Stimulated activated CD8-positive, alpha-beta memory T cell treated with anti-CD3 and anti-CD28 coated beads, Interleukin-15, amount 100 ng/mL, for 24 hours (primary cell): ENCODE results near the gene IGFL3.
"Not testable (repeated sequence)": the region's sequence is repeated elsewhere in the genome, so short reads cannot be mapped to it uniquely, and the experiment has no call there.

Experiments
- DNase-seq: peaks from one replicate; pipeline ENCODE4 v3.0.0-alpha.2; 2020; ENCODE audit warnings: low read depth

The IGFL3 gene

DNA sequence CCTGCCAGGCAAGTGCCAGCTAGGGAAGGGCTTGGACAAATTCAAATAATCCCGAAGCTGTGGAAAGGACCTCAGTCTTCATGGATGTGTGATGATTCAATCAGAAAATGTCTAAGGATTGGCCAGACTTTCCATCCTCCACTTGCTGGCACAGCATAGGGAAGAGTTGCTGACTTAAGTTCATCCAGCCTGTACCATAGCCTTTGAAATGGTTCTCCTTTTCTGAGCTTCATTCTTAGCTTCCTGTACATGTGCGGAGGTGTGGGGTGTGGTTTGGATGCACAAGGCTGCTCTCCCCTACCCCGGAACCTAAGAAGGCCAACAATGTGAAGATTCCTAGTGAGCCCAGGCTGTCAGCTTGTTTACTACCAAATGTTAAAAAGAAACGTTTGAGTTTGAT, 959 bp upstream of the IGFL3 start:
- DNase-seq = no peak

DNA sequence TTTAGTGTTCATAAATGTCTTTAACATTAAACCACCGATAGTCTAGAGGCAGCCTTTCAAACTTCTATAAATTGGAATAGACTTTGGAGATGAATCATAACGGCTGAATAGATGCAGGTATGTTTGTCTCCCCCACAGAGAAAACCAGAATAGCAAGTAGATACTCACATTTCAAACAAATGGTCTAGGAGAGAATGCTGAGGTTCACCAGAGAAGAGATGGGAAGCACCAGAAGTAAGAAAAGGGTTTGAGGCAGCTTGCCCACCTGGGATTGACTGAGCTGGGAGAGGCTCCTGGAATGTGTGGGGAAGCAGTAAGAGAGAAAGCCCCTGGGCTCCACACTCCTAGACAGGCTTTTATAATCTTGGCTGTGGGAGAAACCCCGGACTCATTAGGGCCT, 6.4 kb downstream of the IGFL3 start:
- no peak for DNase-seq

DNA sequence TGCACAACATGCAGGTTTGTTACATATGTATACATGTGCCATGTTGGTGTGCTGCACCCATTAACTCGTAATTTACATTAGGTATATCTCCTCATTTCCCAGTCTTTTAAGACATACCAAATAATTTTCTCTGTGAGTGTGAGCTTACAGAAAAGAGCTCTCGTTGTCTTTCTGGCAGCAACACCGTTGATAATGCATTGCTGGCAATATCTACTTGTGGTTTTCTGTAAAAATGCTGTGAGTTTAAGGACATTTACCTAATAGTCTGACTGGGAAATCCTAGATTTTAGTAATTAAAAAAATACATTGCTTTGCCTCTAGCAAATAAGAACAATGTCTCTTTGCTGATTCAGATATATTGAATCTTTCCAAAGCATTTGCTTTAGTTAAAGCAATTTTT, 8.4 kb downstream of the IGFL3 start:
- no peak for DNase-seq

DNA sequence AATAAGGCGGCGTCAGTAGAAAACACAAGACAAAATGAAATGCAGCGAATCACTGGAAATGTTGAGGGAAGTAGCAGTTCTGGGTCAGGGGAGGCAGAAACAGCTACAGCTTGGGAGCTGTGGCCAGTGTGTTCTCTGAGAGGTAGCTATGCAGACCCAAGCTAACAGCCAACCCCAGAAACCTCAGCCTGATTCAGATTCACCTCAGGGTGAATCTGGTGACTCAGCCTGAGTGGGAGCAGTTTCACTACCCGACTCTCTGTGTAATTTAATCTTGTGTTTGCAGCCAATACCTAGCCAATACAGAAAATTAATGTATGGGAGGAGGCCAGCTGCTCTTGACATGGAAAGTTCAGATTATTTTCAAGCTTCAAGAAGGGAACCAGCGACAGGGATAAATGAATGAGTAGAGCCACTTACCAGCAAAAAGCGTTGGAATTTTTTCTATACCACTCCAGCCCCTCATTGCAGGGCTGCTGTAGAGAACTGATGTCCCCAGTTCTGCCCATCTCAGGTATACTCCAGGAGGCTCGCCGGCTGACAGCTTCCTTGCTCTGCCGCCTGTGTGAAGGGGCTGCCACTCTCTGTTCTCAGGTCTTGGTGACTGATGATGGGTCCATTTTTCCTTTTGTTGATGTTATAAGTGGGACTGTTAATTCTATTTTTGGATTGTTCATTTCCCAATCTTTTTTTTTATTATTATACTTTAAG, 8.9 kb downstream of the IGFL3 start:
- DNase-seq = no peak

DNA sequence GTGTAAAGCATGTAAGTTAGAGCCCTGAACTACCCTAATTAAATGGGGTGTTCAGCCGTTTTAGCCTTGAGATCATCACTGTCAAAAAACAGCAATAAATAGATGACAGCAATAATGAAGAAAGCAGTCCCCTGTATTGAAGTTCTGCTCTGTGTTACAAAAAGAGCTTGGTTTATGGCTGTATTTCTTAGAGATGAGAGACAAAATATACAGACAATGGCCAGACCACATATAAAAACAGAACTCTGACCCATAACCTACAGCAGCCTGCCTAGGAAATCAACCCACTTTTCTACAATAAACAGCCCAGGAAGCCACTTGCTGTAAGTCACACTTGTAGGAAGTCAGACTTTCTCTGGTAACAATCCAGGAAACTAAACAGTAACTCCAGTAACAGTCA, 10.8 kb downstream of the IGFL3 start:
- DNase-seq = no peak

DNA sequence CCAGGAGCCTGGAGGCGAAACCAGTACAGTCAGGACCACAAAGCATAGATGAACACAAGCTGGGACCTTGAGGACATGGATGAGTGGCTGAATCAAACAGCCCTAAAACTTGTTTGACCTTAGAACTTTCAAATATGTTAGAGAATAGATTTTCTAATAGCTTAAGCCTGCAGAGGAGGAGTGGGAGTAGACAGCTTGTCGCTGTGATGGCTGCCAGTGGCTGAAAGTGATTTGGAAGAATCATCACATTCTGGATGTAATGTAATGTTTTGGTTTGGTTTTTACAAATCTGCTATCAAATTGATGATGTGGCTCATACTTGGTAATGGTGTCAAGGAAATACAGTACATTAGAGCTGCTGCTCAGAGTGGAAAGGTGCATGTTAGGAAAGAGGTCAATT, 12.0 kb downstream of the IGFL3 start:
- no peak for DNase-seq

DNA sequence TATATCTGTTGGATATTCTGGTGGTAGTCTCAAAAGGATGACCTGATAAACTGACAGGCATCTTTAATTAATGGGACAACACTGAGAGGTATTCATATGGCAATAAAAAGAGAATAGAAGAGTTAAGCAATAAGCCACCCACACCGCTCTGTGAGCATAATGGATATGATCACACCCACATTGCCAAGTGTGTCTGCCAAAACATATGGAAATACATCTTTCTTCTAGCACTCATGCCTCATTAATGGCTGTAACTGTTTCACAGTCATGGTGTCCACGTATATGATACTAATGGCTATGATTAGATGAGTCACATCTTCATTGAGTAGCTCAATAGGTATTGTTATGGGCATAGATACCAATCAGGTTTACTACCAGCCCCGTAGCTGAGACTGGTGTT, 13.1 kb downstream of the IGFL3 start:
- DNase-seq = no peak

DNA sequence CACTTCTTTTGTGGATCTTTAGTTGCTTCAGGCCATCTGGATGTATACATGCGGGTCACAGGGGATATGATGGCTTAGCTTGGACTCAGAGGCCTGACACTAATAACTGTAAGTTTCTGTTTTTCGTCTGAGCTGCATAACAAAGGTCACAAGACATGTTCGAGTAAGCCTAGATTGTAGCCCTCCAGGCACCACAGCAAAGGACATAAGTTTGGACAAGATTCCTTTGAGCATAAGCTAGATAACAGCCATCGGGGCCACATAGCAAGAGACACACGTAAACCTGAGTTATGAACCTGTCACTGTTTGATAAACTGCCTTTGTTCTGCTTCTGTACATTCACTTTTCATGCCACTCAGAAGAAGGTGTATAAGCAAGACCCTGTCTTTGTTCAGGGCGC, 14.6 kb downstream of the IGFL3 start:
- no peak for DNase-seq

DNA sequence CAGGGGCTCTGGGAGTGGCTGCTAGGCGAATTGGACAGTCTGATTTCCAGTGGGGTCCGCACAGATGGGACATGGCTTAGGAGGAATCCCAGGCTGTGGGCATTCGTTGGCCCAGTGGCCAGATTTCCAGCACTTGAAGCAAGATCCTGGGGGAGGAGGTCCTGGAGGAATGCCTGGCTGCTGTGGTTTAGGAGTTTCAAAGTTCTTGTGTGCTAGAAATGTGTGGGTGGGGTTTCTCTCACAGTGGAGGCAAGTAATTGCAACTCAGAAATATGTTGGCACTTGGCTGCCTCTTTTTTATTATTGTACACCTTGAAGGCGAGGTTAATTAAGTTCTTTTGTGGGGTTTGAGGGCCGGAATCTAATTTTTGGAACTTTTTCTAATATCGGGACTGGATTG, 17.1 kb downstream of the IGFL3 start:
- DNase-seq = no peak

DNA sequence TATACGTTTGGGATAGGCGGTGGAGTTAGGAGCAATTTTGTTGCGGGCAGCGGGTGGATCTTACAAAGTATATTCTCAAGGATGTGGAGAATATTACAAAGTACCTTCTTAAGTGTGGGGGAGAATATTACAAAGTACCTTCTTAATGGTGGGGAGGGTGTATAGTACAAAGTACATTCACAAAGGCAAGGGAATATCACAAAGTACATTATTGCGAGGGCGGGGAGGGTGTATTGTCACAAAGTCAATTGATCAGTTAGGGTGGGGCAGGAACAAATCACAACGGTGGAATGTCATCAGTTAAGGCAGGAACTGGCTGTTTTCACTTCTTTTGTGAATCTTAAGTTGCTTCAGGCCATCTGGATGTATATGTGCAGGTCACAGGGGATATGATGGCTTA, 22.2 kb downstream of the IGFL3 start:
- not testable (repeated sequence) for DNase-seq

DNA sequence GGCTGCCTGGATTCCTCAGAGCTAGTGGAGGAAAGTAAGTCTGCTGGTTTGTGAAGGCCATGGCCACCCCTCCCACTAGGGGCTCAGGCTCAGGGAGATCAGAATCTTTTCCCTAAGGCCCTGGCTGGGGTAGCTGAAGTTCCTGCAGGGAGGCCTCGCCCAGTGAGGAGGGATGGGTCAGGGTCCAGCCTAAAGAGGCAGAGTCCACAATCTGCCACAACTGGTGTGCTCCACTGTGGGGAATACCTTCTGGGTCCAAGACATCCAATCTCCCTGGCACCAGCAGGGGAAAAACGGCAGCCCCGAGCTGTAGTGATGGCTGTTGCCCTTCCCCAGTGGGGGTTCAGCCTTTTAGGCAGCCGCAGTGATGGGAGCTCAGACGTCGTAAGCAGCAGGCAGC, 23.2 kb downstream of the IGFL3 start:
- no peak for DNase-seq

DNA sequence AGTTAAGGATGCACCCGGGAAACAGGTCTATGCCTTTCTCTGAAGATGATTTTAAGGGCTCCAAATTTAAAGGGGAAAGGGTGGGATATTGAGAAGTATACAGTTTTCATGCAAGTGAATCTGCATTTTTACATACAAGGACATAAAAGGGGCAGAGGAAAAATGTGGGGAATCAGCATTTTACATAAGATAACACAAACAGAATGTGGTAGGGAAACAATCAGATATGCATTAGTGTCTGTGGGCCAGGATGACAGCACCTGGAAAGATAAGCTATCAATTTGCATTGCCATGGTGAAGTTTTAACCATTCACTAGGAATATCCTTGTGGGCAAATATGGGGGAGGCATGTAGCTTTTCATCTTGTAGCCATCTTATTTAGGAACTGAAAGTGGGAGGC, 24.1 kb downstream of the IGFL3 start:
- no peak for DNase-seq

DNA sequence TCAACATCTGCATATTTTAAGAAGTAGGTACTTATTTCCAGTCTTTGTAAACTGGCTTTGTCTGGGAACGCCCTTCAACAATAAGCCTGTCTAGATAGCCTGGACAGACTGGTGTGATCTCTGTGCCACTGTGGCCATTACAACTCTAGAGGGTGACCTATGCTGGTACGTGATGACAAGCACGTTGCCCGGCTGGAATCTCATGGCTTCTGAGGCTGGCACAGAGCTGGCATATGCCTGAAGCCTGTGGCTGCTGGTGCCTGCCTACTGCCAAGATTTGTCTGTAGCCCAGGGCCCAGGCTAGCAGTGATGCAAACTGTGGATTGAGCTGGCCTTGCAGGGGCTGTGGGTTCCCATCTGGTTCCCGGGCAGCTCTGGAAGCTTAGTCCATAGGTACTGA, 34.0 kb downstream of the IGFL3 start:
- no peak for DNase-seq

DNA sequence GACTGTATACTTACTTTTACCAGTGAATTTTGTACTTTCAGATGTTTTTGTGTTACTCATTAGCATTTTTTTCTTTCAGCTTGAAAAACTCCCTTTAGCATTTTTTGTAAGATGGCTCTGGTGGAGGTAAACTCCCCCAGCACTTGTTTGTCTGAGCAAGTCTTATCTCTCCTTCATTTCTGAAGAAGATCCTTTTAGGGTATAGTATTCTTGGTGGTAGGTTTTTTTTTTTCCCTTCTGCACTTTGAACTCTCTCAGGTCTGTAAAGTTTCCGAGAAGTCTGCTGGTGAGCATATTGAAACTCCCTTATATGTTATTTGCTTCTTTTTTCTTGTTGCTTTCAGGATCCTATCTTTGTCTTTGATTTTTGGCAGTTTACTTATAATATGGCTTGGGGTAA, 35.1 kb downstream of the IGFL3 start:
- no peak for DNase-seq

DNA sequence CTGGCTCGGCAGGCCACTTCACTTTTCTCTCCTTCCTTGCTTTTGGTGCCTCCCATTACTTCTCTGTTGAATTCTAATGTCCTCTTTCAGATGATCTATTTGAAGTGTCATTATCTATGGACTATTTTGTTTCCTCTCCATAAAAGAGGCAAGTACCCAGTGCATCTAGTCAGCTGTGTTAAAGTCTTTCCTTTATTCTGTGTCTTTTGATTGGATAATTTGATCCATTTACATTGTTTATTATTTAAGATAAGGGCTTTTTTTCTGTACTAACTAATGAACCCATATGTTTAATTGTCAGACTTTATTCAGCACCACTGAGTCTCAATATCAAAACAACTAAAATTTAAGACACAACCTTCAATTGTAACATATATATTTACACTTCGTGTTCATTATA, 36.4 kb downstream of the IGFL3 start:
- no peak for DNase-seq

DNA sequence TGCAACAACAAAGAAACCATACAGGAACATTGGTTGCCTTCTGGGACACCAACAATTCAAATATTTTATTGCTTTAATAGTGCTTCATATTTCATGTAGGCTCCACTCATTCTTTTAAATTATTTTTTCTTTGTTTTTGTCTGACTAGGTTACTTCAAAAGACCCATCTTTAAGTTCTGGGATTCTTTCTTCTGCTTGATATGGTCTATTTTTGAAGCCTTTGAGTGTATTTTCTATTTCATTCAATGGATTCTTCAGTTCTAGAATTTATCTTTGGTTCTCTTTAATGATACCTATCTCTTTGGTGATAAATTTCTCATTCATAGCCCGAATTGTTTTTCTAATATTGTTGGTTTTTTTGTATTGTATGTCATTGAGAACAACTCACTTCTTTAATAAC, 38.6 kb downstream of the IGFL3 start:
- DNase-seq = no peak

DNA sequence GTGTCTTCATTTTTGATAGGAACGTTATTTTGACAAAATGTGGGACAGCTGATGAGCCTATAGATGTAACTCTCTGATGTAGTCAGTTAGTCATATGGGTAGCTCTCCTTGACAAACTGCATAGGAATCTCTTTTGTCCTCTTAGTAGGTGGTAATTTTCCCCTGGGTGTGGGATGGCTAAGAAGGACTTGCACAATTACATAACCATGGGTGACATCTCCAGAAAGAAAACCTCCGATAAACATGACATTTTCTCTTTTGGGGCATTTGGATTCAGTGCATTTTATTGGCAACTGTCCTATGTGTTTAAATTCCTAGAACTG, 41.8 kb downstream of the IGFL3 start:
- DNase-seq = no peak

DNA sequence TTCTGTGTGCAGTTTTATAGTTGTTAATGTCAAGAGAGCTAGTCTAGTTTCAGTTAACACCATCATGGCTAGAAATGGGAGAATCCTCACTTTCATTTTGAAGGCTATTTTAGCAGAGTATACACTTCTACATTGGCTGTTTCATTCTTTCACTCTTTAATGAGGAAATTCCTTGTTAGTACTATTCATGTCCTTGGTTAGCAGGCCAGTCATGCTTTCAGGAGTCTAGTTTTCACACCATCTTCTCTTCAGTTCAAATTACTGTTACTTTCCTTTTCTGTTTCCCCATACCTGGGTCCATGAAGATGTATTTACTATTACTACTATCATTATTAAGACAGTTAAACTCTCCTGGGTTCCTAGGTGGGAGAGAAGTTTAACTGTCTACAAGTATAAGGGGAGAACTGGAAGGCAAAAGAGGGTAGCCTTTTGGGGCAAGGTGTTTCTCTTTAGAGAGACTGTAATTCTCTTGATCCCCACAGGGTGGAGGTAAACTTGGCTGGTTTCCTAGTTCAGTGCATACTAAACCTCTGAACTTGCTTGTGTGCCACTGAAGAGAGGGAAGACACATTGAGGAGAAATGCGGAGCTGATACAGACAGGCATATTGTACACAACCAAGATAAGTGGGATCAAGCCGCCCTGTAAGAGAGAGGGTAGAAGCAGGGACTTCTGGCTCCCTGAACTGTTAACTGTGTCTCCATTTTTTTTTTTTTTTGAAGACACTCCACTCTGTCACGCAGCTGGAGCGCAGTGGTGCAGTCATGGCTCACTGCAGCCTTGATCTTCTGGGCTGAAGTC, 42.4 kb downstream of the IGFL3 start:
- DNase-seq = no peak

DNA sequence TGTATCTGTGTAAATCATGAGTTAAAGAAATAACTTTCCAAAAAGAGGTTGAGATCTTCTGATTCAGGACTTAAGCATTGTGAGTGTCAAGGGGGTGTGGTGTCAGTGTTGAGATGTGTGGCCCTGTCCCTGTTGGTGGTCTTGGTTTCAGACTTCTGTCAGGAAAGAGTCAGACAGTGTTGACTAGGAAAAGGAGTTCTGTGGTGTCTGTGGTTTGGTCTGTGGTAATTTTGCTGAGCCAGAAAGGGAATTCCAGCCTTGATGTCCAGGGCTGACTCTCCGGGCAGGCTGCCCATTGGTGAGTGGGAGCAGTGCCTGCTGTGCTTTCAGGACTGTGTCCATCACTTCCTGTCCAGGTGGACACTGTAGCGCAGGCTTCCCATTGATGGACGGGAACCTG, 43.9 kb downstream of the IGFL3 start:
- DNase-seq = no peak

DNA sequence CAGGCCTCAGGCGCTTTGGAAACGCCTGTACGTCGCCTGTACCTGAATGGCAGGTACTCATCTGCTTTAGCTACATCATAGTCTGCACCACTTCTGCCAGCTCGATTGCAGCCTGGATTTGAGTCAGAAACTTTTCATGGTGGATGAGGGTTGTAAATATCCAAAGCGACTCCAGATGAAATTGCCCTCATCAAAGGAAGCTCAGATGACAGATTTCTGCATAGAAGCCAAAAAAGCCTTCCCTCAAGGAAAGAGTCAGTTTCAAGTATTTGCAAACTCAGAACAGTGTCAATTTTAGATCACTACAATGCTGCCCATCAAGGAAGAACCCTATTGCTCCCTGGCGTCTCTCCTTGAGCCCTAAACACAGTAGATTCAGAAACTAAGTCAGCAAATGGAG, 44.9 kb downstream of the IGFL3 start:
- DNase-seq = no peak

DNA sequence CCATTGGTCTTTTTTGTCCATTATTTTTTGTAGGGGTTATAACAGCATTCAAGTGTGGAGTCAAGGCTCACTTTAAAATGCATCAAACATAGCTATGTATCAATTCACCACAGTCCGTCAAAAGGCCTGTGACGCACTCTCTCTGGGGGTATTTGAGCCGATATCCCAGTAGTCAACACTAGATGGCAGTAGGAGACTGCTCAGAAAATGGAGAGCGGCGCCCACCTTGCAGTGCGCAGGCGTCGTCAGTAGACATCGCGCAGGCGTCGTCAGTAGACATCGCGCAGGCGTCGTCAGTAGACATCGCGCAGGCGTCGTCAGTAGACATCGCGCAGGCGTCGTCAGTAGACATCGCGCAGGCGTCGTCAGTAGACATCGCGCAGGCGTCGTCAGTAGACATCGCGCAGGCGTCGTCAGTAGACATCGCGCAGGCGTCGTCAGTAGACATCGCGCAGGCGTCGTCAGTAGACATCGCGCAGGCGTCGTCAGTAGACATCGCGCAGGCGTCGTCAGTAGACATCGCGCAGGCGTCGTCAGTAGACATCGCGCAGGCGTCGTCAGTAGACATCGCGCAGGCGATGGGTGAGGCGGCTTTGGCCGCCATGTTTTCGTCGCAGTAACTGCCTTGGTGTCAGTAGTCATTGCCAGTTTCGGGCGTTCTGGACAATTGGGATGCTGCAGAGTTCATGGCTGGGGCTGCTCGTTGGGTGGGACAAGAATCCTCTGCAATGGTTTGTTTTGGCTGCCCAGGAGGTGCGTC, 45.7 kb downstream of the IGFL3 start:
- DNase-seq = not testable (repeated sequence)

DNA sequence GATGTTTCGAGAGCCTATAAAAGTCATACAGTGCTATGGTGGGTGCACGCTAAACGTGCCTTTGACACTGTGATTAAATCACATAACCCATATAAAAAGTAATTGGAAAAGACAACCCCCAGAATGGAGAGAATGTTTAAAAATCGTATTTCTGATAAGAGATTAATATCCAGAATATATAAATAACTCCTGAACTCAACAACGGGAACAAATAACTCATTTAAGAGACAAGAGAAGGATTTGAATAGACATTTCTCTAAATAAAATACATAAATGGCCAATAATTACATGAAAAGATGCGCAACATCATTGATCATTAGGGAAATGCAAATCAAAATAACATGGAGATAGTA, 46.7 kb downstream of the IGFL3 start:
- DNase-seq = no peak
